ENCODE data around the gene MRPL45. TPM values are rescaled to one million over a fixed set of nuclear protein-coding genes. Genes with fewer than 3 reads are reported as not detected.

The MRPL45 gene
- total and polyA plus RNA-seq, 5 donors from 2014 or later, result 12.8 to 35.0 (median 30.0) TPM

- no peaks in the 10 kb centered on the region for H3K9me3 Mint-ChIP-seq
- peaks cover 28% of the 10 kb centered on the region for H3K36me3 Mint-ChIP-seq
- no peak for DNase-seq
- Histone ChIP-seq H3K4me3 (ENCODE audit: low read depth, low read length) (no peak overlapping the region), H3K36me3 (ENCODE audit: control insufficient read depth, insufficient read depth, low read length) (peaks cover 8% of the 10 kb centered on the region), H3K4me1 (ENCODE audit: control insufficient read depth, insufficient read depth, low read length, poor library complexity, severe bottlenecking) (no peaks in the 10 kb centered on the region), H3K27me3 (ENCODE audit: control insufficient read depth, insufficient read depth, low read length) (no peaks in the 10 kb centered on the region), H3K9me3 (ENCODE audit: control insufficient read depth in 2 of 2, low read length in 2 of 2) (no peaks in the 10 kb centered on the region), H3K27ac (ENCODE audit: insufficient read depth, low read length, poor library complexity, severe bottlenecking) (no peak overlapping the region)
- H3K27me3 Mint-ChIP-seq, result no peaks in the 10 kb centered on the region
- H3K4me3 Mint-ChIP-seq, result peak overlapping the region in 1 of 4 donors; percentile 51
- ATAC-seq (ENCODE audit: low read depth in 2 of 2), result no peak
- peaks cover 0 to 8% (median under 1%) of the 10 kb centered on the region in 4 donors for H3K4me1 Mint-ChIP-seq
- no peak overlapping the region for H3K27ac Mint-ChIP-seq
Observed at GRCh38 chr17:38317081-38317480, 20.1 kb downstream of the MRPL45 start.

- ATAC-seq (ENCODE audit: low read depth in 2 of 2), result no peak
- H3K36me3 ChIP-seq (ENCODE audit: control insufficient read depth, insufficient read depth, low read length), result peaks cover 11% of the 10 kb centered on the region
- Mint-ChIP-seq H3K4me3 (no peak overlapping the region), H3K27me3 (no peaks in the 10 kb centered on the region), H3K36me3 (peaks cover 31% of the 10 kb centered on the region), H3K27ac (peak overlapping the region in 1 of 3 donors; percentile 72), H3K9me3 (no peaks in the 10 kb centered on the region), H3K4me1 (peaks cover 0 to 8% (median under 1%) of the 10 kb centered on the region in 4 donors)
- no peaks in the 10 kb centered on the region for H3K9me3 ChIP-seq (ENCODE audit: control insufficient read depth in 2 of 2, low read length in 2 of 2)
- no peak overlapping the region for H3K4me3 ChIP-seq (ENCODE audit: low read depth, low read length)
- H3K27ac ChIP-seq (ENCODE audit: insufficient read depth, low read length, poor library complexity, severe bottlenecking), result no peak overlapping the region
- no peak for DNase-seq
- H3K27me3 ChIP-seq (ENCODE audit: control insufficient read depth, insufficient read depth, low read length), result no peaks in the 10 kb centered on the region
- H3K4me1 ChIP-seq (ENCODE audit: control insufficient read depth, insufficient read depth, low read length, poor library complexity, severe bottlenecking), result no peaks in the 10 kb centered on the region
Observed at GRCh38 chr17:38320482-38320881, 23.5 kb downstream of the MRPL45 start.

GRCh38 chr17:38322156-38322779, 25.3 kb downstream of the MRPL45 start:
- no peaks in the 10 kb centered on the region for H3K9me3 Mint-ChIP-seq
- no peak overlapping the region for H3K4me3 ChIP-seq (ENCODE audit: low read depth, low read length)
- no peaks in the 10 kb centered on the region for H3K27me3 Mint-ChIP-seq
- no peak overlapping the region for H3K27ac ChIP-seq (ENCODE audit: insufficient read depth, low read length, poor library complexity, severe bottlenecking)
- no peaks in the 10 kb centered on the region for H3K4me1 ChIP-seq (ENCODE audit: control insufficient read depth, insufficient read depth, low read length, poor library complexity, severe bottlenecking)
- no peaks in the 10 kb centered on the region for H3K27me3 ChIP-seq (ENCODE audit: control insufficient read depth, insufficient read depth, low read length)
- peaks cover 8% of the 10 kb centered on the region for H3K36me3 ChIP-seq (ENCODE audit: control insufficient read depth, insufficient read depth, low read length)
- H3K4me1 Mint-ChIP-seq, result peaks cover 0 to 8% (median 4%) of the 10 kb centered on the region in 4 donors
- peak overlapping the region in 1 of 3 donors; percentile 20 for H3K27ac Mint-ChIP-seq
- no peaks in the 10 kb centered on the region for H3K9me3 ChIP-seq (ENCODE audit: control insufficient read depth in 2 of 2, low read length in 2 of 2)
- peak; percentile 55 to 66 (median 65) for DNase-seq
- peak; percentile 79 to 87 for ATAC-seq (ENCODE audit: low read depth in 2 of 2)
- no peak overlapping the region for H3K4me3 Mint-ChIP-seq
- peaks cover 22% of the 10 kb centered on the region for H3K36me3 Mint-ChIP-seq

- H3K36me3 Mint-ChIP-seq, result peaks cover 19% of the 10 kb centered on the region
Observed at GRCh38 chr17:38322897-38323296, 25.9 kb downstream of the MRPL45 start.

GRCh38 chr17:38324141-38324697, 27.3 kb downstream of the MRPL45 start:
- H3K9me3 Mint-ChIP-seq, result no peaks in the 10 kb centered on the region

More at GRCh38 chr17:38322897-38323296, 25.9 kb downstream of the MRPL45 start:
- no peak overlapping the region for H3K27ac Mint-ChIP-seq
- Histone ChIP-seq H3K27me3 (ENCODE audit: control insufficient read depth, insufficient read depth, low read length) (no peaks in the 10 kb centered on the region), H3K9me3 (ENCODE audit: control insufficient read depth in 2 of 2, low read length in 2 of 2) (no peaks in the 10 kb centered on the region), H3K4me3 (ENCODE audit: low read depth, low read length) (no peak overlapping the region), H3K4me1 (ENCODE audit: control insufficient read depth, insufficient read depth, low read length, poor library complexity, severe bottlenecking) (no peaks in the 10 kb centered on the region), H3K27ac (ENCODE audit: insufficient read depth, low read length, poor library complexity, severe bottlenecking) (no peak overlapping the region), H3K36me3 (ENCODE audit: control insufficient read depth, insufficient read depth, low read length) (peaks cover 8% of the 10 kb centered on the region)
- no peaks in the 10 kb centered on the region for H3K27me3 Mint-ChIP-seq
- ATAC-seq (ENCODE audit: low read depth in 2 of 2) (no peak), DNase-seq (no peak)
- no peaks in the 10 kb centered on the region for H3K9me3 Mint-ChIP-seq
- H3K4me1 Mint-ChIP-seq, result peaks cover 0 to 7% (median 3%) of the 10 kb centered on the region in 4 donors
- no peak overlapping the region for H3K4me3 Mint-ChIP-seq

GRCh38 chr17:38324772-38325171, 27.8 kb downstream of the MRPL45 start:
- H3K27me3 ChIP-seq (ENCODE audit: control insufficient read depth, insufficient read depth, low read length), result no peaks in the 10 kb centered on the region

More at GRCh38 chr17:38324141-38324697, 27.3 kb downstream of the MRPL45 start:
- H3K27ac ChIP-seq (ENCODE audit: insufficient read depth, low read length, poor library complexity, severe bottlenecking), result no peak overlapping the region
- DNase-seq, result no peak
- Mint-ChIP-seq H3K27ac (no peak overlapping the region), H3K4me3 (no peak overlapping the region), H3K36me3 (peaks cover 16% of the 10 kb centered on the region), H3K4me1 (peaks cover 0 to 6% (median 3%) of the 10 kb centered on the region in 4 donors), H3K27me3 (no peaks in the 10 kb centered on the region)
- H3K36me3 ChIP-seq (ENCODE audit: control insufficient read depth, insufficient read depth, low read length), result peaks cover 7% of the 10 kb centered on the region
- no peaks in the 10 kb centered on the region for H3K4me1 ChIP-seq (ENCODE audit: control insufficient read depth, insufficient read depth, low read length, poor library complexity, severe bottlenecking)
- H3K4me3 ChIP-seq (ENCODE audit: low read depth, low read length), result no peak overlapping the region
- H3K27me3 ChIP-seq (ENCODE audit: control insufficient read depth, insufficient read depth, low read length), result no peaks in the 10 kb centered on the region
- no peak for ATAC-seq (ENCODE audit: low read depth in 2 of 2)
- no peaks in the 10 kb centered on the region for H3K9me3 ChIP-seq (ENCODE audit: control insufficient read depth in 2 of 2, low read length in 2 of 2)

GRCh38 chr17:38325221-38325851, 28.4 kb downstream of the MRPL45 start:
- no peak overlapping the region for H3K4me3 ChIP-seq (ENCODE audit: low read depth, low read length)
- no peaks in the 10 kb centered on the region for H3K4me1 ChIP-seq (ENCODE audit: control insufficient read depth, insufficient read depth, low read length, poor library complexity, severe bottlenecking)
- H3K9me3 ChIP-seq (ENCODE audit: control insufficient read depth in 2 of 2, low read length in 2 of 2), result no peaks in the 10 kb centered on the region
- no peak for DNase-seq
- Mint-ChIP-seq H3K4me1 (peaks cover 0 to 6% (median 2%) of the 10 kb centered on the region in 4 donors), H3K27ac (peak overlapping the region in 2 of 3 donors; percentile 29 to 79), H3K27me3 (no peaks in the 10 kb centered on the region), H3K36me3 (peaks cover 16% of the 10 kb centered on the region), H3K4me3 (no peak overlapping the region), H3K9me3 (peaks cover 0 to under 1% (median 0%) of the 10 kb centered on the region in 7 donors)
- no peak overlapping the region for H3K27ac ChIP-seq (ENCODE audit: insufficient read depth, low read length, poor library complexity, severe bottlenecking)
- no peaks in the 10 kb centered on the region for H3K27me3 ChIP-seq (ENCODE audit: control insufficient read depth, insufficient read depth, low read length)
- H3K36me3 ChIP-seq (ENCODE audit: control insufficient read depth, insufficient read depth, low read length), result peaks cover 3% of the 10 kb centered on the region
- ATAC-seq (ENCODE audit: low read depth in 2 of 2), result no peak

More at GRCh38 chr17:38324772-38325171, 27.8 kb downstream of the MRPL45 start:
- Mint-ChIP-seq H3K27ac (peak overlapping the region in 1 of 3 donors; percentile 79), H3K36me3 (peaks cover 16% of the 10 kb centered on the region), H3K9me3 (no peaks in the 10 kb centered on the region), H3K4me3 (no peak overlapping the region), H3K27me3 (no peaks in the 10 kb centered on the region), H3K4me1 (peaks cover 0 to 6% (median 3%) of the 10 kb centered on the region in 4 donors)
- H3K36me3 ChIP-seq (ENCODE audit: control insufficient read depth, insufficient read depth, low read length), result peaks cover 3% of the 10 kb centered on the region
- no peaks in the 10 kb centered on the region for H3K4me1 ChIP-seq (ENCODE audit: control insufficient read depth, insufficient read depth, low read length, poor library complexity, severe bottlenecking)
- DNase-seq (no peak), ATAC-seq (ENCODE audit: low read depth in 2 of 2) (no peak)
- H3K9me3 ChIP-seq (ENCODE audit: control insufficient read depth in 2 of 2, low read length in 2 of 2), result no peaks in the 10 kb centered on the region
- no peak overlapping the region for H3K27ac ChIP-seq (ENCODE audit: insufficient read depth, low read length, poor library complexity, severe bottlenecking)
- H3K4me3 ChIP-seq (ENCODE audit: low read depth, low read length), result no peak overlapping the region
